Measurements from ENCODE around the gene C17orf78.
"Not testable (repeated sequence)": the region's sequence is repeated elsewhere in the genome, so short reads cannot be mapped to it uniquely, and the experiment has no call there.

Gene C17orf78

GRCh38 chr17:37388266-37388665 lies 12.5 kb downstream of the C17orf78 start:
- no peak for DNase-seq

- no peak for DNase-seq
Measured at GRCh38 chr17:37389160-37389559, 13.4 kb downstream of the C17orf78 start.

GRCh38 chr17:37391146-37391545 lies 15.4 kb downstream of the C17orf78 start:
- DNase-seq: no peak

- no peak for DNase-seq
Measured at GRCh38 chr17:37392024-37392590, 16.3 kb downstream of the C17orf78 start.

- no peak for DNase-seq
Measured at GRCh38 chr17:37393352-37393751, 17.6 kb downstream of the C17orf78 start.

GRCh38 chr17:37399265-37399803 lies 23.5 kb downstream of the C17orf78 start:
- DNase-seq: no peak

- no peak for DNase-seq
Measured at GRCh38 chr17:37400505-37400904, 24.7 kb downstream of the C17orf78 start.

GRCh38 chr17:37405522-37405921 lies 29.7 kb downstream of the C17orf78 start:
- not testable (repeated sequence) for DNase-seq

- DNase-seq: no peak
Measured at GRCh38 chr17:37405955-37406634, 30.3 kb downstream of the C17orf78 start.

GRCh38 chr17:37406635-37407461 lies 31.1 kb downstream of the C17orf78 start, which contains the start of the genes ACACA and TADA2A:
TSS of gene ACACA (minus strand) at chr17:37406836. CDS start at chr17:37406299, 537 bp downstream.
TSS of gene TADA2A (plus strand) at chr17:37406886. CDS start at chr17:37411366, 4,480 bp downstream.
- peak; percentile 63 for DNase-seq

- not testable (repeated sequence) for DNase-seq
Measured at GRCh38 chr17:37408145-37408479, 32.3 kb downstream of the C17orf78 start.

GRCh38 chr17:37410357-37410756 lies 34.6 kb downstream of the C17orf78 start:
- no peak for DNase-seq

- no peak for DNase-seq
Measured at GRCh38 chr17:37413875-37414519, 38.2 kb downstream of the C17orf78 start.

- no peak for DNase-seq
Measured at GRCh38 chr17:37417852-37418251, 42.1 kb downstream of the C17orf78 start.

- DNase-seq: no peak
Measured at GRCh38 chr17:37422971-37423625, 47.3 kb downstream of the C17orf78 start.

- DNase-seq: no peak
Measured at GRCh38 chr17:37425268-37425667, 49.5 kb downstream of the C17orf78 start.

GRCh38 chr17:37429039-37429438 lies 53.3 kb downstream of the C17orf78 start:
- DNase-seq: no peak

GRCh38 chr17:37429453-37429852 lies 53.7 kb downstream of the C17orf78 start:
- DNase-seq: no peak

- DNase-seq: no peak
Measured at GRCh38 chr17:37430051-37430627, 54.4 kb downstream of the C17orf78 start.

- DNase-seq: no peak
Measured at GRCh38 chr17:37432671-37433070, 56.9 kb downstream of the C17orf78 start.

- no peak for DNase-seq
Measured at GRCh38 chr17:37438141-37438540, 62.4 kb downstream of the C17orf78 start.

GRCh38 chr17:37440424-37440823 lies 64.6 kb downstream of the C17orf78 start:
- no peak for DNase-seq

All from T-helper 9 cell (primary cell).